H1 (cell line): ENCODE results near the gene LCN6. TPM values are rescaled to one million over a fixed set of nuclear protein-coding genes. Genes with fewer than 3 reads are reported as not detected.
A peak's percentile ranks its signal among the peaks of the same experiment; 100 is the strongest.

ENCODE experiments used
- ATF3 ChIP-seq: IDR thresholded peaks from 2 replicates; pipeline ENCODE4 v1.6.1; 2011; ENCODE audit warnings: low read depth, mild to moderate bottlenecking, low read length; ENCODE audit not compliant: insufficient read depth
- BACH1 ChIP-seq: IDR thresholded peaks from 2 replicates; pipeline ENCODE4 v1.6.1; 2012; ENCODE audit warnings: low read length, improper control_type of control experiment
- CHD7 ChIP-seq: fragments of 300-600 bp; sonication (generic); IDR thresholded peaks from 2 replicates; pipeline ENCODE4 v1.7.1; 2012; ENCODE audit warnings: low read length, moderate library complexity, mild to moderate bottlenecking, inconsistent platforms; ENCODE audit not compliant: insufficient replicate concordance
- EZH2 ChIP-seq: fragments of 200-600 bp; sonication (generic); IDR thresholded peaks from 2 replicates; pipeline ENCODE4 v1.7.1; 2012; ENCODE audit warnings: low read depth, mild to moderate bottlenecking, moderate library complexity, low read length, inconsistent platforms; ENCODE audit not compliant: severe bottlenecking
- SIN3A ChIP-seq, 2 experiments: IDR thresholded peaks in 1 of 2; conservative IDR thresholded peaks in 1 of 2; 2 replicates each; pipeline ENCODE4 v1.6.1; 2011 to 2012; ENCODE audit warnings: low read length in 2 of 2, improper control_type of control experiment in 1 of 2, low read depth in 1 of 2, mild to moderate bottlenecking in 1 of 2
- TAF1 ChIP-seq: IDR thresholded peaks from 2 replicates; pipeline ENCODE4 v1.6.1; 2011; ENCODE audit warnings: mild to moderate bottlenecking, low read depth, low read length
- TAF7 ChIP-seq: optimal IDR thresholded peaks from 2 replicates; pipeline ENCODE3; 2011; ENCODE audit warnings: low read depth, mild to moderate bottlenecking, inconsistent platforms, low read length, moderate library complexity, borderline replicate concordance
- TEAD4 ChIP-seq: IDR thresholded peaks from 2 replicates; pipeline ENCODE4 v1.6.1; 2012; ENCODE audit warnings: low read depth, low read length, inconsistent platforms, mixed read lengths
- polyA plus RNA-seq, 7 experiments: library from polyadenylated mRNA; depleted of rRNA in 3 of 7; stranded (reverse) in 5 of 7; unstranded in 2 of 7; fragments of >200 nt in 5 of 7; fragments of 200-250 nt in 2 of 7; gene quantifications; 1 replicate in 5 of 7; 2 replicates in 1 of 7; 4 replicates in 1 of 7; pipeline versions ENCODE4 v1.2.1 to v1.2.3, GENCODE V29; 2011 to 2013; ENCODE audit warnings: missing spikeins in 2 of 7, mixed read lengths in 2 of 7
- total RNA-seq: library from RNA; stranded (reverse); fragmentation: NEBNext Ultra II Directional; extraction: Animal tissue kit (Norgen Biotek cat#: 25700); gene quantifications from 2 replicates; pipeline ENCODE4 v1.2.1, GENCODE V29; 2021

The LCN6 gene
- total and polyA plus RNA-seq, 2 of the 8 experiments (the other 6 are each of a cell fraction or from before 2014, with no cell fraction given), result not detected

- no peak for TF ChIP-seq CHD7
- no peak for TF ChIP-seq EZH2
- TF ChIP-seq ATF3, result no peak
- TF ChIP-seq BACH1, result no peak
- TF ChIP-seq TEAD4, result no peak
- peak; percentile 66 for TF ChIP-seq TAF7
- peak in 1 of 2 experiments; percentile 69; a peak in 2 of 4 replicates for TF ChIP-seq SIN3A (conservative IDR thresholded peaks at IDR 0.05 in 1 of 2, IDR thresholded peaks at IDR 0.05 in 1 of 2; ENCODE audit: low read depth in 1 of 2, low read length in 2 of 2)
- TF ChIP-seq TAF1, result no peak; the same call in 1 of the 2 replicates
These were observed 43.4 kb upstream of the LCN6 start (continued) for GRCh38 chr9:136791516-136792276.
